ENCODE results near the gene NID1. TPM values are rescaled to one million over a fixed set of nuclear protein-coding genes. Genes with fewer than 3 reads are reported as not detected.

The NID1 gene
- total and polyA plus RNA-seq, 2 experiments from 2014 or later, result 32.1 to 54.3 TPM

DNA sequence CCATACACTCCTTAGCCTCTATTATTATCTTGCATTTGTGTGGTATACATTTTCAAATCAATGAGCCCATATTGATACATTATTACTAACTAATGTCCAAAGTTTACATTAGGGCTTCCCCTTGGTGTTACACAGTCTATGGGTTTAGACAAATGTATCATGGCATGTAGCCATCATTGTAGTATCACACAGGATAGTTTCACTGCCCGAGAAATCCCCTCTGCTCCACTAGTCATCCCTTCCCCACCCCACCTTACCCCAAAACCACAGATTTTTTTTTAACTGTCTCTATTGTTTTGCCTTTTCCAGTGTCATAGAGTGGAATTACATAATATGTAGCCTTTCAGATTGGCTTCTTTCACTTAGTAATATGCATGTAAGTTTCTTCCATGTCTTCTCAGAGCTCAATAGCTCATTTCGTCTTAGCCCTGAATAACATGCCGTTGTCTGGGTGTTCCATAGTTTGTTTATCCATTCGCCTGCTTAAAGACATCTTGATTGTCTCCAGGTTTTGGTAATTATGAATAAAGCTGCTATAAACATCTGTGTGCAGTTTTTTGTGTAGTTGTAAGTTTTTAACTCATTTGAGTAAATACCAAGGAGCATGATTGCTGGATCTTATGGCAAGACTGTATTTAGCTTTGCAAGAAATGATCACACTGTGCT lies 111.8 kb downstream of the NID1 start:
- Histone ChIP-seq H3K36me3 (no peaks in the 10 kb centered on the region), H3K4me1 (ENCODE audit: low read depth) (no peaks in the 10 kb centered on the region), H3K9me3 (ENCODE audit: low read depth) (no peaks in the 10 kb centered on the region), H3K4me3 (no peak overlapping the region), H3K27ac (no peak overlapping the region), H3K27me3 (no peaks in the 10 kb centered on the region)
- DNase-seq (ENCODE audit: low read depth in 1 of 2, low spot score in 1 of 2), result no peak
- TF ChIP-seq, protein P1, sequence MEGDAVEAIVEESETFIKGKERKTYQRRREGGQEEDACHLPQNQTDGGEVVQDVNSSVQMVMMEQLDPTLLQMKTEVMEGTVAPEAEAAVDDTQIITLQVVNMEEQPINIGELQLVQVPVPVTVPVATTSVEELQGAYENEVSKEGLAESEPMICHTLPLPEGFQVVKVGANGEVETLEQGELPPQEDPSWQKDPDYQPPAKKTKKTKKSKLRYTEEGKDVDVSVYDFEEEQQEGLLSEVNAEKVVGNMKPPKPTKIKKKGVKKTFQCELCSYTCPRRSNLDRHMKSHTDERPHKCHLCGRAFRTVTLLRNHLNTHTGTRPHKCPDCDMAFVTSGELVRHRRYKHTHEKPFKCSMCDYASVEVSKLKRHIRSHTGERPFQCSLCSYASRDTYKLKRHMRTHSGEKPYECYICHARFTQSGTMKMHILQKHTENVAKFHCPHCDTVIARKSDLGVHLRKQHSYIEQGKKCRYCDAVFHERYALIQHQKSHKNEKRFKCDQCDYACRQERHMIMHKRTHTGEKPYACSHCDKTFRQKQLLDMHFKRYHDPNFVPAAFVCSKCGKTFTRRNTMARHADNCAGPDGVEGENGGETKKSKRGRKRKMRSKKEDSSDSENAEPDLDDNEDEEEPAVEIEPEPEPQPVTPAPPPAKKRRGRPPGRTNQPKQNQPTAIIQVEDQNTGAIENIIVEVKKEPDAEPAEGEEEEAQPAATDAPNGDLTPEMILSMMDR (IDR thresholded peaks at IDR 0.05; ENCODE audit: low read depth, low read length), result no peak

DNA sequence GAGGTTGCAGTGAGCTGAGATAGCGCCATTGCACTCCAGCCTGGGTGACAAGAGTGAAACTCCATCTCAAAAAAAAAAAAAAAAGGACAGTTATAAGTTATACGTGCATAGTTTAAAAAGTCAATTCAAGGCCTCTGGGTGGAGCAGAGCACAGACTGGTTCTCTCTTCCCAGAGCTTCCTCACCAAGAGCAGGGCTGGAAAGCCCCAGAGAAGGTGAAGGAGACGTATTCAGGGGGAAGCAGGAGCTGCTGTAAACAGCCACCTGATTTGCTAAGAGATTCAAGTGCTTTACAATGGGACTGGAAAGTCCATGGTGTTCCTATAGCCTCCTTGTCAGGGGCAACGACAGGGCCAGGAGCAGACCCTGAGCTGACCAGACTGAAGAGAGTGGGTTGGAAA lies 113.2 kb downstream of the NID1 start:
- no peaks in the 10 kb centered on the region for H3K27me3 ChIP-seq
- H3K4me1 ChIP-seq (ENCODE audit: low read depth), result no peaks in the 10 kb centered on the region
- H3K4me3 ChIP-seq, result no peak overlapping the region
- TF ChIP-seq, protein P1 (IDR thresholded peaks at IDR 0.05; ENCODE audit: low read depth, low read length), result no peak
- H3K27ac ChIP-seq, result no peak overlapping the region
- H3K9me3 ChIP-seq (ENCODE audit: low read depth), result no peaks in the 10 kb centered on the region
- H3K36me3 ChIP-seq, result no peaks in the 10 kb centered on the region
- no peak for DNase-seq (ENCODE audit: low read depth in 1 of 2, low spot score in 1 of 2)

DNA sequence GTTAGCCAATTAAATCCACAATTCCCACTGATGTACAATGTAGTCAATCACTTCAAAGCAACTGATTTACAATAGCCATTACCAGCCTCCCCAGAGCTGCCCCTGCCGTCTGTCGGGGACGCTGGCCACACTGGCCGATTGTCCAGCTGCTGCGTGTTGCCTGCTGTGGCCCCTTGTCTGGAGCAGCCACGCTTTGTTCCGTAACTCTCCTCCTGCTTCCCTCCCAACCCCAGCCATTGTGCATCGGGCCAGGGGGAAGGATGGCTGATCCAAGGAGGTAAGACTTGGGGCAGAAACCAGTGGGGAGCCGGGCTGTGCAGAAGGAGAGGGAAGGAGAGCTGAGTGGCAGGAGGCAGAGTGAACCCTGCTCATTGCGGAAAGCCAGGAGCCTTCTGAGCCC lies 114.6 kb downstream of the NID1 start:
- Histone ChIP-seq H3K27me3 (no peaks in the 10 kb centered on the region), H3K36me3 (no peaks in the 10 kb centered on the region), H3K4me3 (no peak overlapping the region), H3K4me1 (ENCODE audit: low read depth) (no peaks in the 10 kb centered on the region), H3K27ac (no peak overlapping the region), H3K9me3 (ENCODE audit: low read depth) (no peaks in the 10 kb centered on the region)
- no peak for DNase-seq (ENCODE audit: low read depth in 1 of 2, low spot score in 1 of 2)
- TF ChIP-seq, protein P1 (IDR thresholded peaks at IDR 0.05; ENCODE audit: low read depth, low read length), result no peak

DNA sequence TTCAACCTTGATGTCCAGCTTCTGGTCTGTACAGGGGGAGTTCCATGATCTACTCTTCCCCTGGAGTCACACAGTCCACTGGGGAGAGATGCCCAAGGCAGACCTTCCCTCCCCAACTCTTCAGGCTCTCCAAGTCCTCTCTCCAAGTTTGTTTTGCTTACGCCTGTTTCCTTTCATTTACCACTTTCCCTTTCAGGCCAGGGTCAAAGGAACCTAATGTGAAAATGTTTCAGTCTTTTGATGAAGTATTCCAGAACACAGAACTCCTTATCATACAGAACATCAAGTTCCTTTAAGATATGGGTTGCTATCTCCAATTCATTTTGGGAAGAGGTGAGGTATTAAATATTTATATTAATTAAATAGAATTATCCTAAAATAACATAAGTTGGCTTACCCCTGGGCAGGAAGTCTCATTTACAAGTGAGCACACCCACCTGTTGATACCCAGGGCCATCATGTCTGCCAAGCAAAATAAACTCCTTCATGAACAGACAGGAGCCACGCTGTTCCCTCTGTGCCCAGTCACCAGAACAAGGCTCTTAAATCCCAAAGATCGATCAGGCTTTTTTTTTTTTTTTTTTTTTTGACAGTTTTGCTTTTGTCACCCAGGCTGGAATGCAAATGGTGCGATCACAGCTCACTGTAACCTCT lies 116.0 kb downstream of the NID1 start:
- Histone ChIP-seq H3K36me3 (no peaks in the 10 kb centered on the region), H3K27ac (no peak overlapping the region), H3K27me3 (no peaks in the 10 kb centered on the region), H3K4me1 (ENCODE audit: low read depth) (no peaks in the 10 kb centered on the region), H3K4me3 (no peak overlapping the region), H3K9me3 (ENCODE audit: low read depth) (no peaks in the 10 kb centered on the region)
- TF ChIP-seq, protein P1 (IDR thresholded peaks at IDR 0.05; ENCODE audit: low read depth, low read length), result no peak
- DNase-seq (ENCODE audit: low read depth in 1 of 2, low spot score in 1 of 2), result no peak

DNA sequence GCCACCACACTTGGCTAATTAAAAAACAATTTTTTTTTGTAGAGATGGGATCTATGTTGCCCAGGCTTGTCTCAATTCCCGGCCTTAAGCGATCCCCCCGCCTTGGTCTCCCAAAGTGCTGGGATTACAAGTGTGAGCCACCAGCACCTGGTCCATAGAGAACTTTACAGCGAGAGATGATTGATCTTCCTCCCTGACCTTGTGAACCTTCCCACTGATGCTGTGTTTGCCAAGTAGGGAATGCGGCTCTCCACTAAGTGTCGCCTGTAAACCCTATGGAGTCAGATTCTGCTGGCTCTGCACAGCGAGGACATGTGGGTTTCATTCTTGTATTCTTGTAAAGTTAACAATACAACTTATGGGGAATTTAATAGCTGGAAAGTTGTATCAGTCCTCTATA lies 116.9 kb downstream of the NID1 start:
- Histone ChIP-seq H3K36me3 (no peaks in the 10 kb centered on the region), H3K27me3 (no peaks in the 10 kb centered on the region), H3K4me3 (no peak overlapping the region), H3K4me1 (ENCODE audit: low read depth) (no peaks in the 10 kb centered on the region), H3K27ac (no peak overlapping the region), H3K9me3 (ENCODE audit: low read depth) (no peaks in the 10 kb centered on the region)
- TF ChIP-seq, protein P1 (IDR thresholded peaks at IDR 0.05; ENCODE audit: low read depth, low read length), result no peak
- DNase-seq (ENCODE audit: low read depth in 1 of 2, low spot score in 1 of 2), result no peak

Data from cardiac muscle cell (in vitro differentiated cells and primary cell).